ENCODE measurements around the gene AP1M2. TPM values are rescaled to one million over a fixed set of nuclear protein-coding genes. Genes with fewer than 3 reads are reported as not detected.

The AP1M2 gene
- total RNA-seq, 1 experiment from 2014 or later: 10.1 TPM

GRCh38 chr19:10634963-10635362, 47.9 kb upstream of the AP1M2 start:
- TF ChIP-seq POLR2AphosphoS5 (IDR thresholded peaks at IDR 0.05; ENCODE audit: low read depth, low read length) (no peak), SIN3A (IDR thresholded peaks at IDR 0.05; ENCODE audit: borderline replicate concordance, insufficient read depth, low read depth, low read length) (no peak), REST (IDR thresholded peaks at IDR 0.05; ENCODE audit: insufficient read depth in 1 of 2, low read depth in 2 of 2, low read length in 1 of 2) (no peak), TCF7L2 (IDR thresholded peaks at IDR 0.05; ENCODE audit: low read depth, low read length) (no peak), CTCF (IDR thresholded peaks at IDR 0.05) (no peak)
- no peaks in the 10 kb centered on the region for H3K4me1 ChIP-seq (ENCODE audit: control insufficient read depth, insufficient read depth, low read length)
- ChIA-PET CTCF (interaction anchor here (0.7 kb wide), 1 partner anchor 9 kb away, joined by 3 read pairs; no protein-coding TSS in a partner anchor), POLR2A (interaction anchor here (0.5 kb wide), 1 partner anchor 68 kb away, joined by 10 read pairs; no protein-coding TSS in a partner anchor)
- intact Hi-C loops (cut with micrococcal nuclease; ENCODE audit: unreplicated experiment) (no loop called here), in situ Hi-C loops (cut with HindIII; ENCODE audit: low pct_unique_long_range_greater_than_20kb, low sequenced_read_pairs) (no loop called here)
- DNase-seq (ENCODE audit: low read depth, low spot score) (no peak), ATAC-seq (no peak)
- H3K4me3 ChIP-seq (ENCODE audit: low read depth in 2 of 2, low read length in 2 of 2): no peak overlapping the region
- H3K36me3 ChIP-seq (ENCODE audit: control insufficient read depth, insufficient read depth, low read length): no peaks in the 10 kb centered on the region
- BruUV-seq (replicated peaks): no TSS peak
- H3K27me3 ChIP-seq (ENCODE audit: control insufficient read depth, insufficient read depth, low read length): no peaks in the 10 kb centered on the region
- H3K27ac ChIP-seq (ENCODE audit: low read length): no peak overlapping the region
- no peaks in the 10 kb centered on the region for H3K9me3 ChIP-seq (ENCODE audit: control insufficient read depth, insufficient read depth, low read depth, low read length)

GRCh38 chr19:10634430-10634829, 47.3 kb upstream of the AP1M2 start:
- H3K4me3 ChIP-seq (ENCODE audit: low read depth in 2 of 2, low read length in 2 of 2): no peak overlapping the region
- POLR2A ChIA-PET: no interaction called here
- DNase-seq (ENCODE audit: low read depth, low spot score) (no peak), ATAC-seq (no peak)
- CTCF ChIA-PET: no interaction called here
- H3K36me3 ChIP-seq (ENCODE audit: control insufficient read depth, insufficient read depth, low read length): no peaks in the 10 kb centered on the region
- no TSS peak for BruUV-seq (replicated peaks)
- H3K4me1 ChIP-seq (ENCODE audit: control insufficient read depth, insufficient read depth, low read length): no peaks in the 10 kb centered on the region
- TF ChIP-seq TCF7L2 (IDR thresholded peaks at IDR 0.05; ENCODE audit: low read depth, low read length) (no peak), REST (IDR thresholded peaks at IDR 0.05; ENCODE audit: insufficient read depth in 1 of 2, low read depth in 2 of 2, low read length in 1 of 2) (no peak), POLR2AphosphoS5 (IDR thresholded peaks at IDR 0.05; ENCODE audit: low read depth, low read length) (no peak), CTCF (IDR thresholded peaks at IDR 0.05) (no peak), SIN3A (IDR thresholded peaks at IDR 0.05; ENCODE audit: borderline replicate concordance, insufficient read depth, low read depth, low read length) (no peak)
- H3K27me3 ChIP-seq (ENCODE audit: control insufficient read depth, insufficient read depth, low read length): no peaks in the 10 kb centered on the region
- in situ Hi-C loops (cut with HindIII; ENCODE audit: low pct_unique_long_range_greater_than_20kb, low sequenced_read_pairs): no loop called here
- intact Hi-C loops (cut with micrococcal nuclease; ENCODE audit: unreplicated experiment): no loop called here
- H3K9me3 ChIP-seq (ENCODE audit: control insufficient read depth, insufficient read depth, low read depth, low read length): no peaks in the 10 kb centered on the region
- no peak overlapping the region for H3K27ac ChIP-seq (ENCODE audit: low read length)
